ENCODE results near the gene TENM4.

Gene TENM4

GRCh38 chr11:78708388-78708787, 732.4 kb downstream of the TENM4 start:
- Histone ChIP-seq H3K27ac (ENCODE audit: low read depth, low read length) (no peak overlapping the region), H3K4me1 (ENCODE audit: control insufficient read depth in 5 of 5, insufficient read depth in 5 of 5, low read length in 5 of 5) (no peaks in the 10 kb centered on the region), H3K9ac (ENCODE audit: low read length in 5 of 5) (no peak overlapping the region), H3K9me3 (ENCODE audit: control insufficient read depth in 5 of 5, low read length in 5 of 5) (no peaks in the 10 kb centered on the region), H3K36me3 (ENCODE audit: control insufficient read depth in 5 of 5, insufficient read depth in 5 of 5, low read length in 5 of 5) (peaks cover 9 to 32% (median 19%) of the 10 kb centered on the region in 5 donors), H3K4me3 (ENCODE audit: low read depth in 1 of 5, low read length in 5 of 5) (no peak overlapping the region), H3K27me3 (ENCODE audit: control insufficient read depth in 5 of 5, insufficient read depth in 4 of 5, low read length in 5 of 5) (no peaks in the 10 kb centered on the region)

DNA sequence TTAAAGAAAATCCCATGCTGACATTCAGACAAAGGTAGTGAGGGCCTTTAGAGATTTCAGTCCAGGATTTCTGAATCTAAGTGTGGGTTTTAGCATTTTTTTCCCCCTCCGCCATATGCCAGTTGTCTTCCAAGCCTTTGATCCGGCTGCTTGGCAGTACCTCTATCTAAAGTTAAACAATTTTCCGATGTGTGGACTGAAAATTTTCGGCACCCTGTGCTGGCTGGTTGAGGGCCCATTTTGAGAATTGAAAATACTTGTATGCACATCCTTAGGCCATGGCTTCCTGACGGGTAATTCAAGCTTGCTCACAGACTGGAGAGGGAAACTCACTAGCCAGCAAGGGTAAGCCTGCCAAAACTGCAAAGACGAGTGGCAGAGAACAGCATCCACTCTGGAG, 734.3 kb downstream of the TENM4 start:
- Histone ChIP-seq H3K36me3 (ENCODE audit: control insufficient read depth in 5 of 5, insufficient read depth in 5 of 5, low read length in 5 of 5) (peaks cover 6 to 36% (median 20%) of the 10 kb centered on the region in 5 donors), H3K27ac (ENCODE audit: low read depth, low read length) (no peak overlapping the region), H3K4me3 (ENCODE audit: low read depth in 1 of 5, low read length in 5 of 5) (no peak overlapping the region), H3K4me1 (ENCODE audit: control insufficient read depth in 5 of 5, insufficient read depth in 5 of 5, low read length in 5 of 5) (no peaks in the 10 kb centered on the region), H3K9ac (ENCODE audit: low read length in 5 of 5) (no peak overlapping the region), H3K27me3 (ENCODE audit: control insufficient read depth in 5 of 5, insufficient read depth in 4 of 5, low read length in 5 of 5) (no peaks in the 10 kb centered on the region), H3K9me3 (ENCODE audit: control insufficient read depth in 5 of 5, low read length in 5 of 5) (no peaks in the 10 kb centered on the region)

- no peak overlapping the region for H3K27ac ChIP-seq (ENCODE audit: low read depth, low read length)
- peaks cover 9 to 41% (median 24%) of the 10 kb centered on the region in 5 donors for H3K36me3 ChIP-seq (ENCODE audit: control insufficient read depth in 5 of 5, insufficient read depth in 5 of 5, low read length in 5 of 5)
- H3K4me3 ChIP-seq (ENCODE audit: low read depth in 1 of 5, low read length in 5 of 5): no peak overlapping the region
- H3K4me1 ChIP-seq (ENCODE audit: control insufficient read depth in 5 of 5, insufficient read depth in 5 of 5, low read length in 5 of 5): no peaks in the 10 kb centered on the region
- H3K9me3 ChIP-seq (ENCODE audit: control insufficient read depth in 5 of 5, low read length in 5 of 5): no peaks in the 10 kb centered on the region
- no peak overlapping the region for H3K9ac ChIP-seq (ENCODE audit: low read length in 5 of 5)
- H3K27me3 ChIP-seq (ENCODE audit: control insufficient read depth in 5 of 5, insufficient read depth in 4 of 5, low read length in 5 of 5): no peaks in the 10 kb centered on the region
Measured at GRCh38 chr11:78704811-78705210, 736.0 kb downstream of the TENM4 start.

GRCh38 chr11:78699609-78700135, 741.2 kb downstream of the TENM4 start:
- H3K4me1 ChIP-seq (ENCODE audit: control insufficient read depth in 5 of 5, insufficient read depth in 5 of 5, low read length in 5 of 5): no peaks in the 10 kb centered on the region
- no peak overlapping the region for H3K27ac ChIP-seq (ENCODE audit: low read depth, low read length)
- H3K4me3 ChIP-seq (ENCODE audit: low read depth in 1 of 5, low read length in 5 of 5): no peak overlapping the region
- no peaks in the 10 kb centered on the region for H3K27me3 ChIP-seq (ENCODE audit: control insufficient read depth in 5 of 5, insufficient read depth in 4 of 5, low read length in 5 of 5)
- no peaks in the 10 kb centered on the region for H3K9me3 ChIP-seq (ENCODE audit: control insufficient read depth in 5 of 5, low read length in 5 of 5)
- H3K36me3 ChIP-seq (ENCODE audit: control insufficient read depth in 5 of 5, insufficient read depth in 5 of 5, low read length in 5 of 5): peaks cover 0 to 12% (median 5%) of the 10 kb centered on the region in 5 donors
- no peak overlapping the region for H3K9ac ChIP-seq (ENCODE audit: low read length in 5 of 5)

GRCh38 chr11:78698612-78699011, 742.2 kb downstream of the TENM4 start:
- no peak overlapping the region for H3K9ac ChIP-seq (ENCODE audit: low read length in 5 of 5)
- no peak overlapping the region for H3K4me3 ChIP-seq (ENCODE audit: low read depth in 1 of 5, low read length in 5 of 5)
- no peaks in the 10 kb centered on the region for H3K4me1 ChIP-seq (ENCODE audit: control insufficient read depth in 5 of 5, insufficient read depth in 5 of 5, low read length in 5 of 5)
- peaks cover 0 to 10% (median 5%) of the 10 kb centered on the region in 5 donors for H3K36me3 ChIP-seq (ENCODE audit: control insufficient read depth in 5 of 5, insufficient read depth in 5 of 5, low read length in 5 of 5)
- H3K9me3 ChIP-seq (ENCODE audit: control insufficient read depth in 5 of 5, low read length in 5 of 5): no peaks in the 10 kb centered on the region
- no peaks in the 10 kb centered on the region for H3K27me3 ChIP-seq (ENCODE audit: control insufficient read depth in 5 of 5, insufficient read depth in 4 of 5, low read length in 5 of 5)
- no peak overlapping the region for H3K27ac ChIP-seq (ENCODE audit: low read depth, low read length)

GRCh38 chr11:78696177-78696576, 744.7 kb downstream of the TENM4 start:
- H3K36me3 ChIP-seq (ENCODE audit: control insufficient read depth in 5 of 5, insufficient read depth in 5 of 5, low read length in 5 of 5): peaks cover 0 to 5% (median under 1%) of the 10 kb centered on the region in 5 donors
- H3K4me1 ChIP-seq (ENCODE audit: control insufficient read depth in 5 of 5, insufficient read depth in 5 of 5, low read length in 5 of 5): no peaks in the 10 kb centered on the region

DNA sequence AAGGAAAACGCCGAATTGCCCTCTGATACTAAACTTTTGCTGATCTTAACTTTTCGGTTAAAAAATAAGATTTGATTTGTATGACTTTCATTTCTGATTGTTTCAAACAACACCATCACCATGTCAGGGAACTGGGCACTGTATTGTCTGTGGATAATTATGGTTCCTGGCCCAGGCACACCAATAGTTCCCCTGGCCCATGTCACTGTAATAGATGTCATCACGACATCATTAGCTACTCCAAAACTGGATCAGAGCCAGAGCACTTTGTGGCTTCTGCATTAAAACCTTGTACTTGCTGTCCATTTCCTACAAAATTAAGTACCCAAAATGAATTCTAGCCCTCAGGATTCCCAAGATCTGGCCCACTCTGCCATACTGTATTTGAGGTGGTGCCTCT, 746.7 kb downstream of the TENM4 start:
- H3K36me3 ChIP-seq (ENCODE audit: control insufficient read depth in 5 of 5, insufficient read depth in 5 of 5, low read length in 5 of 5): no peaks in the 10 kb centered on the region
- H3K27ac ChIP-seq (ENCODE audit: low read depth, low read length): no peak overlapping the region
- no peak overlapping the region for H3K4me3 ChIP-seq (ENCODE audit: low read depth in 1 of 5, low read length in 5 of 5)

More at GRCh38 chr11:78696177-78696576, 744.7 kb downstream of the TENM4 start:
- H3K9ac ChIP-seq (ENCODE audit: low read length in 5 of 5): no peak overlapping the region
- H3K27ac ChIP-seq (ENCODE audit: low read depth, low read length): no peak overlapping the region
- H3K4me3 ChIP-seq (ENCODE audit: low read depth in 1 of 5, low read length in 5 of 5): no peak overlapping the region
- no peaks in the 10 kb centered on the region for H3K9me3 ChIP-seq (ENCODE audit: control insufficient read depth in 5 of 5, low read length in 5 of 5)
- H3K27me3 ChIP-seq (ENCODE audit: control insufficient read depth in 5 of 5, insufficient read depth in 4 of 5, low read length in 5 of 5): no peaks in the 10 kb centered on the region

DNA sequence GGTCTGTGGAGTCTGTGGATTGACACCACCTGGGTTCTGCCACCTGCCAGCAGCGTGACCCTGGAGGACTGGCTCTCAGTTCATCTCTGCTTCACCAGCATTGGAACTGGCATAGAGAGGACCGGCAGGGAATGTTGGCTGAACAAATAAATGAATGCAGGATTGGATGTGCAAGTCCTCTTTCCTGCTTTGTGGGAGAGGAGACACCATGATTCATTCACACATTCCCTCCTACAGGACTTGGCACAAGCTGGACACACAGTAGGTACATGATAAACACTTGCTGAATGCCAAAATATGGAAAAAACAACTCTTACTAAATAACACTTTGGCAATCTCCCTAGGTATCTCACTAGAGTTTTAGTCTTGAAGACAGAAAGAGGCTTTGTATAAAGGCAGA, 749.6 kb downstream of the TENM4 start:
- H3K27ac ChIP-seq (ENCODE audit: low read depth, low read length): no peak overlapping the region
- H3K36me3 ChIP-seq (ENCODE audit: control insufficient read depth in 5 of 5, insufficient read depth in 5 of 5, low read length in 5 of 5): peaks cover 0 to 3% (median 0%) of the 10 kb centered on the region in 5 donors
- no peaks in the 10 kb centered on the region for H3K9me3 ChIP-seq (ENCODE audit: control insufficient read depth in 5 of 5, low read length in 5 of 5)
- no peak overlapping the region for H3K9ac ChIP-seq (ENCODE audit: low read length in 5 of 5)
- no peaks in the 10 kb centered on the region for H3K4me1 ChIP-seq (ENCODE audit: control insufficient read depth in 5 of 5, insufficient read depth in 5 of 5, low read length in 5 of 5)
- H3K27me3 ChIP-seq (ENCODE audit: control insufficient read depth in 5 of 5, insufficient read depth in 4 of 5, low read length in 5 of 5): no peaks in the 10 kb centered on the region
- no peak overlapping the region for H3K4me3 ChIP-seq (ENCODE audit: low read depth in 1 of 5, low read length in 5 of 5)

More for the DNA sequence above, 746.7 kb downstream of the TENM4 start:
- Histone ChIP-seq H3K9ac (ENCODE audit: low read length in 5 of 5) (no peak overlapping the region), H3K27me3 (ENCODE audit: control insufficient read depth in 5 of 5, insufficient read depth in 4 of 5, low read length in 5 of 5) (no peaks in the 10 kb centered on the region), H3K4me1 (ENCODE audit: control insufficient read depth in 5 of 5, insufficient read depth in 5 of 5, low read length in 5 of 5) (no peaks in the 10 kb centered on the region), H3K9me3 (ENCODE audit: control insufficient read depth in 5 of 5, low read length in 5 of 5) (no peaks in the 10 kb centered on the region)

- Histone ChIP-seq H3K27ac (ENCODE audit: low read depth, low read length) (no peak overlapping the region), H3K4me3 (ENCODE audit: low read depth in 1 of 5, low read length in 5 of 5) (no peak overlapping the region), H3K27me3 (ENCODE audit: control insufficient read depth in 5 of 5, insufficient read depth in 4 of 5, low read length in 5 of 5) (no peaks in the 10 kb centered on the region), H3K9me3 (ENCODE audit: control insufficient read depth in 5 of 5, low read length in 5 of 5) (no peaks in the 10 kb centered on the region), H3K4me1 (ENCODE audit: control insufficient read depth in 5 of 5, insufficient read depth in 5 of 5, low read length in 5 of 5) (no peaks in the 10 kb centered on the region), H3K36me3 (ENCODE audit: control insufficient read depth in 5 of 5, insufficient read depth in 5 of 5, low read length in 5 of 5) (peaks cover 0 to 10% (median 0%) of the 10 kb centered on the region in 5 donors), H3K9ac (ENCODE audit: low read length in 5 of 5) (no peak overlapping the region)
Measured at GRCh38 chr11:78690352-78690987, 750.4 kb downstream of the TENM4 start.

DNA sequence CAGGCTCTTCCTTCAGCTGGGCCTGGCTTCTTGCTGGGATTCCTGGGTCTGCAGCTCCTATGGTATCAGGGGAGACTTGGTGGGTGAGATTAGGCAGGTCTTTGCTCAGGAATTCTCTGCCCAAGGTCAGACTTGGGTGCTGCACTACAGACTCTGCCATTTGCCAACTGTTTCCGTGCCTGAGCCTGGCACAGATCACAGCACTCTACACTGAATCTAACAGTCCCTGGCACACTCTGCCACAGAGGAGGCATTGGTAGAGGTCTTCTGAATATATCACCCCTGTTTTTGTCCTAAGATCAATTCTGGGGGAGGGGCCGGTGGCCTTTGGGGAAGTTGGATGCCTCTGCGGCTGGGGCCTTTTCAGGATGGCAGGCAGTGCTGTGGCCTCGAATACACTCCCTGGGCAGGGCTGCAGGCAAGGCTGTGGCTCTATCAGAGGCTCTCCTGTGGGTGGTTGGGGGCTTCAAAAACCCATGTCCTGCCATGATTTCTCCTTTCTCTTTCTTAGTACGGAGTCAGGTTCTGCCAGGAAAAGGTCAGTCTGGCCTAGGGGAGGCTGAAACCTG, 751.2 kb downstream of the TENM4 start:
- no peak overlapping the region for H3K27ac ChIP-seq (ENCODE audit: low read depth, low read length)
- peaks cover 0 to 11% (median 0%) of the 10 kb centered on the region in 5 donors for H3K36me3 ChIP-seq (ENCODE audit: control insufficient read depth in 5 of 5, insufficient read depth in 5 of 5, low read length in 5 of 5)
- no peak overlapping the region for H3K4me3 ChIP-seq (ENCODE audit: low read depth in 1 of 5, low read length in 5 of 5)
- H3K9ac ChIP-seq (ENCODE audit: low read length in 5 of 5): no peak overlapping the region
- no peaks in the 10 kb centered on the region for H3K27me3 ChIP-seq (ENCODE audit: control insufficient read depth in 5 of 5, insufficient read depth in 4 of 5, low read length in 5 of 5)
- no peaks in the 10 kb centered on the region for H3K9me3 ChIP-seq (ENCODE audit: control insufficient read depth in 5 of 5, low read length in 5 of 5)
- H3K4me1 ChIP-seq (ENCODE audit: control insufficient read depth in 5 of 5, insufficient read depth in 5 of 5, low read length in 5 of 5): no peaks in the 10 kb centered on the region

All from subcutaneous abdominal adipose tissue (tissue), 5 donors.